ENCODE results near the gene CEBPZOS. TPM values are rescaled to one million over a fixed set of nuclear protein-coding genes. Genes with fewer than 3 reads are reported as not detected.

The CEBPZOS gene
- total and polyA plus RNA-seq, 2 donors = 23.2 to 50.4 TPM

GRCh38 chr2:37164757-37165156 lies 31.5 kb upstream of the CEBPZOS start:
- Histone ChIP-seq H3K27ac (ENCODE audit: low read depth in 1 of 2, low read length in 1 of 2) (no peak overlapping the region), H3K27me3 (ENCODE audit: control insufficient read depth in 2 of 2, insufficient read depth in 1 of 2, low read length in 1 of 2) (no peaks in the 10 kb centered on the region), H3K9me3 (ENCODE audit: control insufficient read depth in 2 of 2, insufficient read depth in 1 of 2, low read length in 1 of 2) (peaks cover 1 to 9% of the 10 kb centered on the region in 2 donors), H3K36me3 (ENCODE audit: control insufficient read depth in 2 of 2, insufficient read depth in 2 of 2, low read length in 1 of 2) (no peaks in the 10 kb centered on the region), H3K4me1 (ENCODE audit: control insufficient read depth in 2 of 2, insufficient read depth in 2 of 2, low read length in 2 of 2) (no peaks in the 10 kb centered on the region), H3K4me3 (ENCODE audit: low read length in 2 of 2) (no peak overlapping the region)
- DNase-seq (ENCODE audit: low read depth in 6 of 9, low spot score in 9 of 9) = no peak
- 95% methylated on average over 1 of the region's 1 CpG for WGBS

- H3K27ac ChIP-seq (ENCODE audit: low read depth in 1 of 2, low read length in 1 of 2) = no peak overlapping the region
- H3K27me3 ChIP-seq (ENCODE audit: control insufficient read depth in 2 of 2, insufficient read depth in 1 of 2, low read length in 1 of 2) = no peaks in the 10 kb centered on the region
- peaks cover 1 to 9% of the 10 kb centered on the region in 2 donors for H3K9me3 ChIP-seq (ENCODE audit: control insufficient read depth in 2 of 2, insufficient read depth in 1 of 2, low read length in 1 of 2)
- no peaks in the 10 kb centered on the region for H3K4me1 ChIP-seq (ENCODE audit: control insufficient read depth in 2 of 2, insufficient read depth in 2 of 2, low read length in 2 of 2)
- no peaks in the 10 kb centered on the region for H3K36me3 ChIP-seq (ENCODE audit: control insufficient read depth in 2 of 2, insufficient read depth in 2 of 2, low read length in 1 of 2)
- DNase-seq (ENCODE audit: low read depth in 6 of 9, low spot score in 9 of 9) = no peak
- 99% methylated on average over 3 of the region's 3 CpGs for WGBS
- H3K4me3 ChIP-seq (ENCODE audit: low read length in 2 of 2) = no peak overlapping the region
These were observed 28.6 kb upstream of the CEBPZOS start for GRCh38 chr2:37167636-37168180.

GRCh38 chr2:37168217-37168981 lies 27.9 kb upstream of the CEBPZOS start:
- no peak overlapping the region for H3K4me3 ChIP-seq (ENCODE audit: low read length in 2 of 2)
- no peak overlapping the region for H3K27ac ChIP-seq (ENCODE audit: low read depth in 1 of 2, low read length in 1 of 2)
- H3K4me1 ChIP-seq (ENCODE audit: control insufficient read depth in 2 of 2, insufficient read depth in 2 of 2, low read length in 2 of 2) = no peaks in the 10 kb centered on the region
- peak in 5 of 9 donors; percentile 6 to 53 (median 17) for DNase-seq (ENCODE audit: low read depth in 6 of 9, low spot score in 9 of 9)
- H3K9me3 ChIP-seq (ENCODE audit: control insufficient read depth in 2 of 2, insufficient read depth in 1 of 2, low read length in 1 of 2) = peaks cover 1 to 6% of the 10 kb centered on the region in 2 donors
- H3K36me3 ChIP-seq (ENCODE audit: control insufficient read depth in 2 of 2, insufficient read depth in 2 of 2, low read length in 1 of 2) = no peaks in the 10 kb centered on the region
- 68% methylated on average over 17 of the region's 17 CpGs for WGBS
- no peaks in the 10 kb centered on the region for H3K27me3 ChIP-seq (ENCODE audit: control insufficient read depth in 2 of 2, insufficient read depth in 1 of 2, low read length in 1 of 2)

GRCh38 chr2:37171624-37171950 lies 24.7 kb upstream of the CEBPZOS start:
- no peak overlapping the region for H3K27ac ChIP-seq (ENCODE audit: low read depth in 1 of 2, low read length in 1 of 2)
- no peaks in the 10 kb centered on the region for H3K27me3 ChIP-seq (ENCODE audit: control insufficient read depth in 2 of 2, insufficient read depth in 1 of 2, low read length in 1 of 2)
- no peaks in the 10 kb centered on the region for H3K4me1 ChIP-seq (ENCODE audit: control insufficient read depth in 2 of 2, insufficient read depth in 2 of 2, low read length in 2 of 2)
- DNase-seq (ENCODE audit: low read depth in 6 of 9, low spot score in 9 of 9) = no peak
- no peaks in the 10 kb centered on the region for H3K36me3 ChIP-seq (ENCODE audit: control insufficient read depth in 2 of 2, insufficient read depth in 2 of 2, low read length in 1 of 2)
- no peaks in the 10 kb centered on the region for H3K9me3 ChIP-seq (ENCODE audit: control insufficient read depth in 2 of 2, insufficient read depth in 1 of 2, low read length in 1 of 2)
- H3K4me3 ChIP-seq (ENCODE audit: low read length in 2 of 2) = no peak overlapping the region

GRCh38 chr2:37173741-37174140 lies 22.6 kb upstream of the CEBPZOS start:
- Histone ChIP-seq H3K27me3 (ENCODE audit: control insufficient read depth in 2 of 2, insufficient read depth in 1 of 2, low read length in 1 of 2) (no peaks in the 10 kb centered on the region), H3K9me3 (ENCODE audit: control insufficient read depth in 2 of 2, insufficient read depth in 1 of 2, low read length in 1 of 2) (no peaks in the 10 kb centered on the region), H3K4me3 (ENCODE audit: low read length in 2 of 2) (no peak overlapping the region), H3K4me1 (ENCODE audit: control insufficient read depth in 2 of 2, insufficient read depth in 2 of 2, low read length in 2 of 2) (no peaks in the 10 kb centered on the region), H3K27ac (ENCODE audit: low read depth in 1 of 2, low read length in 1 of 2) (no peak overlapping the region), H3K36me3 (ENCODE audit: control insufficient read depth in 2 of 2, insufficient read depth in 2 of 2, low read length in 1 of 2) (no peaks in the 10 kb centered on the region)
- WGBS = 90% methylated on average over 1 of the region's 1 CpG
- no peak for DNase-seq (ENCODE audit: low read depth in 6 of 9, low spot score in 9 of 9)

GRCh38 chr2:37180006-37180639 lies 16.2 kb upstream of the CEBPZOS start:
- H3K27me3 ChIP-seq (ENCODE audit: control insufficient read depth in 2 of 2, insufficient read depth in 1 of 2, low read length in 1 of 2) = no peaks in the 10 kb centered on the region
- H3K27ac ChIP-seq (ENCODE audit: low read depth in 1 of 2, low read length in 1 of 2) = no peak overlapping the region
- H3K4me3 ChIP-seq (ENCODE audit: low read length in 2 of 2) = no peak overlapping the region
- peak in 4 of 9 donors; percentile 21 to 49 (median 24) for DNase-seq (ENCODE audit: low read depth in 6 of 9, low spot score in 9 of 9)
- WGBS = 78% methylated on average over 4 of the region's 4 CpGs
- H3K9me3 ChIP-seq (ENCODE audit: control insufficient read depth in 2 of 2, insufficient read depth in 1 of 2, low read length in 1 of 2) = no peaks in the 10 kb centered on the region
- no peaks in the 10 kb centered on the region for H3K4me1 ChIP-seq (ENCODE audit: control insufficient read depth in 2 of 2, insufficient read depth in 2 of 2, low read length in 2 of 2)
- H3K36me3 ChIP-seq (ENCODE audit: control insufficient read depth in 2 of 2, insufficient read depth in 2 of 2, low read length in 1 of 2) = no peaks in the 10 kb centered on the region

GRCh38 chr2:37180640-37181039 lies 15.7 kb upstream of the CEBPZOS start:
- H3K27ac ChIP-seq (ENCODE audit: low read depth in 1 of 2, low read length in 1 of 2) = no peak overlapping the region
- no peaks in the 10 kb centered on the region for H3K9me3 ChIP-seq (ENCODE audit: control insufficient read depth in 2 of 2, insufficient read depth in 1 of 2, low read length in 1 of 2)
- H3K36me3 ChIP-seq (ENCODE audit: control insufficient read depth in 2 of 2, insufficient read depth in 2 of 2, low read length in 1 of 2) = no peaks in the 10 kb centered on the region
- H3K27me3 ChIP-seq (ENCODE audit: control insufficient read depth in 2 of 2, insufficient read depth in 1 of 2, low read length in 1 of 2) = no peaks in the 10 kb centered on the region
- over 99% methylated on average over 5 of the region's 5 CpGs for WGBS
- no peaks in the 10 kb centered on the region for H3K4me1 ChIP-seq (ENCODE audit: control insufficient read depth in 2 of 2, insufficient read depth in 2 of 2, low read length in 2 of 2)
- DNase-seq (ENCODE audit: low read depth in 6 of 9, low spot score in 9 of 9) = no peak
- H3K4me3 ChIP-seq (ENCODE audit: low read length in 2 of 2) = no peak overlapping the region

- Histone ChIP-seq H3K36me3 (ENCODE audit: control insufficient read depth in 2 of 2, insufficient read depth in 2 of 2, low read length in 1 of 2) (no peaks in the 10 kb centered on the region), H3K27me3 (ENCODE audit: control insufficient read depth in 2 of 2, insufficient read depth in 1 of 2, low read length in 1 of 2) (no peaks in the 10 kb centered on the region), H3K4me3 (ENCODE audit: low read length in 2 of 2) (no peak overlapping the region), H3K4me1 (ENCODE audit: control insufficient read depth in 2 of 2, insufficient read depth in 2 of 2, low read length in 2 of 2) (no peaks in the 10 kb centered on the region), H3K9me3 (ENCODE audit: control insufficient read depth in 2 of 2, insufficient read depth in 1 of 2, low read length in 1 of 2) (no peaks in the 10 kb centered on the region), H3K27ac (ENCODE audit: low read depth in 1 of 2, low read length in 1 of 2) (no peak overlapping the region)
- no peak for DNase-seq (ENCODE audit: low read depth in 6 of 9, low spot score in 9 of 9)
- 89% methylated on average over 17 of the region's 17 CpGs for WGBS
These were observed 14.3 kb upstream of the CEBPZOS start for GRCh38 chr2:37181726-37182684.

Data from thymus (tissue), 11 donors.